ENCODE results near the gene HMCN1.

Gene HMCN1

DNA sequence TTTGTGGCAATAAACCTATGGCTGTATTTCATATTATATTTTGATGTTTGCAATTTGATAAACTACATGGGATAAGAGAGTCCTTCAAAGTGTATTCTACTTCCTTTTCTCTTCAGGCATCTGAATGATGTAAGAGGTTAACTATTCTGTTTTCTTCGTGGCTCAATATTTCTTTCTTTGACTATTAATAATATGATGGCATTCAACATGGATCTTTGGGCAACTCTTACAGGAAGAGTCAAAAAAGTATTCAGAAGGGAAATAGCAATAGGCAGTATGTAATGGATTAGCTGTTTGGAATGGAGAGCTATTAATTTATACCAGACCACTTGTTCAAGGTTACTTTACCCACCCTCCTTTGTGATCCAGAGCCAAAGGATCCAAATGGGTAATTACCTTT is 74.4 kb downstream of the HMCN1 start:
- DNase-seq = no peak

DNA sequence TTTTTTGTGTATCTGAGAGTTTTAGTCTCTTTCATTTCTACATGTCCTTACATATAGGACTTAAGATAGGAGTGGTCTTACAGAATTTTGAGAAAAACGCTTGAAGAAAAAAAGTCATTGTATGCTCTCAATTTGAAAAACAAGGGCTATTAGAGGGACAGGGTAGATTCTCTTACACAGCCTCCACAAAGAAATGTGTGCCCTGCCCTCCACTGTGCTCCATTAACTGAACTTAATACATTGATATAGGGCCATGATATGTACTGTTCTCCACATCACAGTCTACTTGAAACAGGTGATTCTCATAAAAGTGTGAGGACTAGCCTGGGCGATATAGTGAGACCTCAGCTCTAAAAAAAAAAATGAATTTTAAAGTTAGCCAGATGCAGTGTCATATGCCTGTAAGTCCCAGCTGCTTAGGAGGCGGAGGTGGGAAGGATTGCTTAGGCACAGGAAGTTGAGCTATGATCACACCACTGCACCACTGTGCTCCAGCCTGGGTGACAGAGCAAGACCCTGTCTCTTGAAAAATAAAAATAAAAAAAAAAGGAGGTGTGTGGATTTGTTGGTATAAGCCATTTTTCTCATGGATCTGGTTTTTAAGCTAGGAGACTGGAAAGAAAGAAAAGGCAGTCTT is 77.0 kb downstream of the HMCN1 start:
- DNase-seq = no peak

DNA sequence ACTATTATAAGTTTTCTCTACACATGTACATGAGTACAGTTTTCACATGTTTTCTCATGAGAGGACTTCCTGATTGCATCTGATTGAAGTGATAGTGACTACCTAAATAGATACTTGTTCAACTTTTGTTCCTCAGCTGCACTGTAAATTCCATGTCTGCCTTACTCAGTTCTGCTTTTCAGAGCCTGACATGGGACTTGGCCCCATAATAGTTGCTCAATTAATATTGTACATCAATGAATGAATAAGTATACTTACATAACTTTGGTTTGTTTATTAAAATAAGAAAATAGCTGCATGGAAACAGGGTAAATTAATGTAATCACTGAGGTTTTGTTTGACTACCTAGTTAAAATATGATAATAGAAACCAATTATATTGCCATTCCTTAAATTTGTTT is 78.7 kb downstream of the HMCN1 start:
- no peak for DNase-seq

DNA sequence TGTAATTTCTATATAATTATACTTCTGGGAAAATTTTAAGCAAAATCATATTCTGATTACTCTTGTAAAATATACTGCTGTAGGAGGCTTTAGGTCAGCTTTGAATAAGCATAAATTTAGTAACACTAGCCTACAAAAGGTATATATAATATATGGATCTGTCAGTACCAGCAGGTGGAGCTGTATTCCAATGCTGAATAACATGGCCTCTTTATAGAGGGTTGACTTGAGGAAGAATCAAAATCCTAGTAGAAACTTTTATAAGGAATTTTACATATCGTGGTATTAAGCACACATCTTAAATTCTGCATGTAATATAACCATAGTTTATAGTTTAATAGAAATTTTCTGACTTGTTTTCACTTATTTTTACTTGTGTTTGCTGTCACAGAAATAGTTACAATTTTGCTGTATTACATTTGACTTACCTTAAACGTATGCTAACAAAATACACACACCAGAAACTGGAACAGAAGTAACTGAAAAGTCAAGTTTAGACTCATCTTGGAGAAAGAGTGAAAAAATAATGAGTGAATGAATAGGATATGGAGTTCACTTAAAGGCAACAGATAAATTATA is 79.3 kb downstream of the HMCN1 start:
- peak; percentile 1 for DNase-seq

DNA sequence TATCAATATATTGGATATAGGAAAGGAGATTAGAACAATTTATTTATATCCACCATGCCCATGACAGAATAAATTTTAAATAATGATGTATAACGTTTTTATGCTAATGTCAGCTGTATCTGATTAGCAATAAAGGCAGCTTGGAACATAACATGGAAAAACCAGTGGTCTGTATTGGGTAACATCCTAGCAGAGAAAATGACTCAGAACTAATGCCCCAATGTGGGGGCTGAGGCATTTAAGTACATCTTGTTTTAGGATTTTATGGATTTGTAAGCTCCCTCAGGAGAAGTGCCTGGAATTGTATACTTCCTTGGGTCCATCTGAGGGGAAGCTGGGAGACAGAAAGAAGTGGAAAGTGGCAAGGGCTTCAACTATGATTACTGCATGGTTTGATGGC is 82.3 kb downstream of the HMCN1 start:
- no peak for DNase-seq

DNA sequence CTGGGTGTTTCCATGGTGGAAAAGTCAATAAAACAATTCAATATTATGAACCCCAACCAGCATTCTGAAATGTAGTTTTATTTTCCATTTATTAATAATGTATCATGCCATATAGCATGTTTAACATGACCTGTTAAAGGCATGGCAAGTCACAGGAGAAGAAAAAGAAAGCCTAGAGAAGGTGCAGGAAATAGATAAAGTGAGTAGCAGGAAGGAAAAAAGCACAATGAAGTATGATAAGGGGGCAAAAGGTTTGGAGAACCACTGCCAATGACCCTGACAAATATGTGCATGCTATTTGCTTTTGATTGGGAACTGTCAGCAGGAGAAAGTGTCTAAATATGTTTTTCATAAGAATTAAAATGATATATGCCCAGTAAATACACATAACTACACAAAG is 85.6 kb downstream of the HMCN1 start:
- DNase-seq = no peak

DNA sequence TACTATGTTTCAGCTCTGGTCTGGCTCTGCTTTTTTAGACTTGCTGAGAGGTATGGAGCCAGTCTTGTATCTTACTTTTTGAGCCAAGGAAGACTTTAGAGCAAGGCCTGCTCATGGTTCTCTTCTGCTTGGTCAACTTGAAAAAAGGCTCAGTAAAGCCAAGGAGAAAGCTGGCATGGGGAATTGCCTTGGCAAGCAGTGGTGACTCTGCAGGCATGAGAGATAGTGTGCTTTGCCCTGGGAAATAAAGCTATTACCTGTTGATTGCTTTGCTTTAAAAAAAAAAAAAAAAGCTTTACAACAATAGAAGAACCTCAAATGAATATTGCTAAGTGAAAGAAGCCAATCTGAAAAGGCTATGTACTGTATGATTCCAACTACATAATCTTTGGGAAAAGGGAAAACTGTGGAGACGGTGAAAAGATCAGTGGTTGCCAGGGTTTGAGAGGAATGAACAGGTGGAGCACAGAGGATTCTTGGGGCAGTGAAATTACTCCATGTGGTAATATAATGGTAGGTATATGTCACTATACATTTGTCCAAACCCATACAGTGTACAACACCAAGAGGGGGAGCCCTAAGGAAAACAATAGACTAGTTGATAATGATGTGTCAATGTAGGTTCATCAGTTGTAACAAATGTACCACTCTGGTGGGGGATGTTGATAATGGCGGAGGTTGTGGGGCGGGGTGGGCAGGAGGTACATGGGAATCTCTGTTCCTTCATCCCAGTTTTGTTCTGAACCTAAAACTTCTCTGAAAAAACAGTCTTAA is 87.6 kb downstream of the HMCN1 start:
- no peak for DNase-seq

DNA sequence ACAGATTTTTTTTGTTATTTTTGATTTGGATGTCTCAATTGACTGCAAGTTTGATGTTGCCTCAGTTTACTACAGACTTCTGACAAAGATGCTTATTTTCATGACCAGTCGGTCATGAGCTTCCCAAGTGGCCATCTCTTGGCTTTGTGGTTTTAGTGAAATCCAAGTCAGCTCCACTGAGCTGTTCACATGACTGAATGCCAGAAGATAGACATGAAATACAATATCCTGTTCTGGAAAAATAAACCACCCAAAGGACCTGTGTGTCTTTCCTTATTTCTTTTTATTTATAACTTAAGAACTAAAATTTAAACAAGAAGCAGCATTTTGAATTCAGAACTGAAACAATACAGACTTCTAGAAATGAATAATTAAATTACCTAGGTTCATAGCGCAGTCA is 89.3 kb downstream of the HMCN1 start:
- DNase-seq = no peak

DNA sequence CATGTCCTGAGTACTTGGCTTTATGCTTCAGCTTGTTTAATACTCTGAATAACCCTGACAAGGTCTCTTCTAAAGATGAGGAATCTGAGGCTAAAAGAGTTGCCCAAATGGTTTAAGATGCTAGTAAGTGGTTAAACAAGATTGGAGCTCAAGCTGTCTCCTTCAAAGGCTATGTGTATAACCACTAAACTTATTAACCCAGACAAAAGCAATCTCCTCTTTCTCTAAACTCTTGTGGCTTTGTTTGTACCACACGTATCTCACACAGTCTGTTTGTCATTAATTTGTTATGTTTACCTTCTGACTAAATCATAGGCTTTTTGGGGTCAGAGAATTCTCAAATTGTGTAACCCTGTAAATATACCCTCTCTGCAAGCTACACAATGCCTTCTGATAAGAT is 89.9 kb downstream of the HMCN1 start:
- no peak for DNase-seq

DNA sequence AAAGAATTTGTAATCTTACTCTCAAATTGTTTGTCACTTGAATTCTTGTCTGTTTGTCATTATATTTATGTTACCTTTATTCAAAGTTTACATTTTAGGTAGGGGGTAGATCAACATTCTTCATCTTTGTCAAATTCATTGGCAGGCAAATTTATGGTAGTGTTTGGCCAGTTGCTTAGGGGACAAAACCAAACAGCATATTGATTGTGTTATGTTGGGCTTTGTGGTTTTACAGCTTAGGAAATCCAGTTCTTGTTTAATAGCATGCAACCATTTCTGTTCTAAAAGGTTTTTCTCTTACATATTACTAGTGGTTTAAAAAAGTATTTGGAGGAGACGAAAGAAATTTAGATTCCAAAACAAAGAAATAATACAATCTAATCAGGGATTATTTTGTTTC is 91.4 kb downstream of the HMCN1 start:
- DNase-seq = no peak

DNA sequence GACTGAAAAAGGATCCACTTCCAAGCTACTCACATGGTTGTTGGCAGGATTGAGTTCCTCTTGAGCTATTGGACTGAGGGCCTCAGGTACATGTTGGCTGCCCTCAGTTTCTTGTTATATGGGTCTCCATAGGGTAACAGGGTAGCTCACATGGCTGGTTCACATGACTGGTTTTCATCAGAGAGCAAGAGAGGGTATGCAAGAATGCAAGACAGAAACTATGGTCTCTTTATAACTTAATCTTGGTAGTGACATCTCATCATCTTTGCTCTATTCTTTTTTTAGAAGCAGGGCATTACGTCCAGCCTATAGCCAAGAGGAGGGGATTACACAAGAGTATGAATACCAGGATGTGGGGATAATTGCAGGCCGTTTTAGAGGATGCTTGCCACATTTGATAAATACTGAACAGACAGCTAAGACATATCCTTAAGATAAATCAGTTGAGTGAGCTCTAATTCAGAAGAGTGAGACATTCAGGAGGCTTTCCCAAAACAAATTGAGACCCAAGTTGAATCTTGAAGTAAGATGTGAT is 100.2 kb downstream of the HMCN1 start:
- DNase-seq = no peak

DNA sequence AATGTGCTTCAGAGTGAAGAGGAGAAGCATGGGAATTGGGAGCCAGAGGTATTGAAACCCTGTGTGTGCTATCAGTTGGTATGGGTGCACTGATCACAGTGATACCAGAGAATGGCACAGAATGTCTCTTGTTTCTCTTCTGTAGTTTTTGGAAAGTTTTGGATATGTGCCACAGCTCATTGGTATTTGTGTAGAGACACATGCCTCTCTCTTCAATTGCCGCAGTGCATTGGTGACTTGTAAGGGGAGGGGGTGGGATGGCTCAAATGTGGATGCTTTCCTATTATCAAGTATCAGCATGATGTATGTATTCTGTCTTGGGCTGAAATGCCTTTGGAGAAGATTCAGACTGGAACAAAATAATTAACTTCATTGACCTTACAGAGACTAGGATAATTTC is 101.0 kb downstream of the HMCN1 start:
- no peak for DNase-seq

DNA sequence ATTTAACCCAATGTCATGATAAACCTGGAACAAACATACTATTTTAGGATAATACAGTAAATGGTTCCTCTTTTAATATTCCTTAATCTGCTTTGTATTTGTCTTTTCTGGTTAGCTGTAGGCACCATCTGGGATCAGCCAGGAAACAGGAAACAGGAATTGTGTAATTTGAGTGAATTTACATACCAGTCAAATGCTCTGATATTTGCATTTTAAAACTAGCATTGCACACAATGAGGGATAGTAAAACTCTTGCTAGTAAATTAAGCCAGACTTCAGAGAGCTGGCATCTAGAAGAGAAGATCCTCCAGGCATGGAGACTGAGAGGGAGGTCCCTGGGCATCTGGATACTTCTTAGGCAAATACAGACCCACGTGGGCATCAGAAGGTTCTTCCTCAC is 103.5 kb downstream of the HMCN1 start:
- DNase-seq = no peak

DNA sequence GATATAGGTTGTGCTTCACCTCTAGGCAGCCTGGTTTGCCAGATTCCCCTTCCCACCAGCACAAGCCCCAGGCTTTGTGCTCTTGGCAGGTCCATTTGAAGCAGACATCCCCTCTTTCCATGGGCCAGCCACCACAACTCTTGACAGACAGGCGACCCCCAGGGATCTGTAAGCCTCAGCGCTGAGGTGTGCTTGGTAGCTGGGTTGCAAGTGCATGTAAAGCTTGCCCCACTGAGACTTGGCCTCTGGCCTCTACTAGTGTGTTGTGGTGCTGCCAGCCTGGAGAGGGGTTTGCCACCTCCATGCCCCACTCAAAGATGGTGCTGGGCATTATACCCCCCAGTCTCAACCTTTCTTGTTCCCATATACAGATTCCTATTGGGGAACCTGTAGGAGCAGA is 103.9 kb downstream of the HMCN1 start:
- DNase-seq = no peak

DNA sequence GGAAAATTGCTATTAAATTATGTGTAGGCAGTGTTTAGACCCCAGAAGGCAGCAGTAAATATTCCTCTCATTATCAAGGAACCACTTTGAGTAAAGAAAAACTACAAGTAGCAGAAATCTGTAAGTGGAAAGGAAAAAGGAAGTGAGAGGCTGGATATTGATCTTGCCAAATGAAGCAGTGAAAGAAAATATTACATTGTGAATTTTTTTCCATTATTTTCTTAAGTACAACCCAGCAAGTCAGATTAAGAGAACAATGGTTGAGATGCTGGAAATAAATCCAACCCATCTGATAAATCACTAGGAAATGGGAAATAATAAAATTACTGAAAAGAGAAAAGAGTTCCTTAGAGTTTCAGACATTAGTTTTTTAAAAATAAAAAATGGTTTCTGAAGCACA is 106.7 kb downstream of the HMCN1 start:
- DNase-seq = no peak

DNA sequence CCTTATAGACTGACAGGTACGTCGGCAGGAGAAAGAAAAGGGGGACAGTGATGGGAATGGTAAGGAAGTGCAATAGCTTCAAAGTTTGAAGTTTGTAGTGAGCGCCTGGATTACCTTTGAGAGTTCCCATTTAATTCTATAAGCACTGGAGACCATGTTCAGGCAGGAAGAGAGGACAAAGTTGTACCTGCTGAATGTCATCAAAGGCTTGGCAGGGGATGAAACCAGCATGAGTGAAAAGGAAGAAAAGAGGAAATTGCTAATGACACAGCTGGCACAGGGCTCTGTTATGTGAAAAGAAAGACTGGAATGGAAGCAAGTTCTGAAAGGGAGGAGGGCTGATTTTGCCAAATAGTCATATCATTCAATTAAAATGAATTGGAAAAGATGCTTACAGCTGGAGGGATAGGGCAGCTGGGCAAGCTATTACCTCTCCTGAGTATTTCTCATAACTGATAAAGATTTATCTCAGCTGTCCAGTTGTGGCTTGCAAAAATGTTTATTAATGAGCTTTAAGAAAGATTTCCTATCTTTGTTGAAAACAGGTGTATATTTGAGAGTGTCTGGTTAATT is 109.2 kb downstream of the HMCN1 start:
- no peak for DNase-seq

DNA sequence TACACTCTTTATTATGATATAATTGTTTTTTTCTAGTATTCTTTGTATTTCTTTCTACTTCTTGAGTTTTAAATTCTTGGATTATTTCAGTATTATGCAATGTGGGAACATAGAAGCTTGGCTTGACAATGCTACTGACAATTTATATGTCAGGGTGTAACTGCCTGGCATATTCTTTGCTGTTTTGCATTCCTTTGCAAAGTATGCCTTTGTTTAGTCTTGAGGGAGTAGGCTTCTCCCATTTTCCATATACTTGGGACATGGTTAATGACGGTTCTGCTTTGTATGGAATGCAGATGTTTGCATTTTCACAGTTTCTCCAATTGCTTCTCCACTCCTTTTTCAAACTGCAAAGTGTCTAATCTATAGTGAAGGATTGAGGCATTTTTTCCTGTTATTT is 109.8 kb downstream of the HMCN1 start:
- no peak for DNase-seq

DNA sequence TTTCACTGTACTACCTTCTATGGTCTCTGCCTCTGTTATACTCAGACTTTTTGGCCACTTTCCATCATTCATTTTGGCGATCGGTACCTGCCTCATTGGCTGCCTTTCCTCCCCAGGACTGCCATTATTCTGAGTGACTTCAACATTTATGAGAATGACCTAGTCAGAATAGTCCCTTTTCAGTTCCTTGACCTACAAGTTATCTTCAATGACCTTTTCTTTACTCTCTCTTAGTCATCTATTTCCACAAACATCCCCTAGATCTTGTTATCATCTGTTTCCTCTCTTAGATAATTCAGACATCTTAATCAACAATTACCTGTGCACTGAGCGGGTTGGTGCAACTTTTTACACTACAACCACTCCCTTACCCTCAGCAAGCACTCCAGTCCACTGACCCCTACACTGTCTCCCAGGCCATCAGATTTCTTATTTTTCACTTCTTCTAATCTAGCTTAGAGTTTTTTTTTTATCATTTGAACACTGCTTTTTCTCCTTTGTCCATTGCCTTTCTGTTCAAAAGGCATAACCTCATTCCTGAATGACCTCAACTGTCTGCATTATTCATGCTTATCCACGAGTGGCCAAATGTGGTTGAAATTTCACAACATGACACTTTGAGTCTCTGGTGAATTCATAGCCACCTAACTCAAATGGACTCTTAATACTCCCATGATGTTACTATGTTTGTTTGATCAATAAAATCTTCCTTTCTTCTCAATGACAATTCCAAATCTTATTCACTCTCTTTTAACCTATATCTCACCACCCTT is 112.7 kb downstream of the HMCN1 start:
- DNase-seq = no peak

DNA sequence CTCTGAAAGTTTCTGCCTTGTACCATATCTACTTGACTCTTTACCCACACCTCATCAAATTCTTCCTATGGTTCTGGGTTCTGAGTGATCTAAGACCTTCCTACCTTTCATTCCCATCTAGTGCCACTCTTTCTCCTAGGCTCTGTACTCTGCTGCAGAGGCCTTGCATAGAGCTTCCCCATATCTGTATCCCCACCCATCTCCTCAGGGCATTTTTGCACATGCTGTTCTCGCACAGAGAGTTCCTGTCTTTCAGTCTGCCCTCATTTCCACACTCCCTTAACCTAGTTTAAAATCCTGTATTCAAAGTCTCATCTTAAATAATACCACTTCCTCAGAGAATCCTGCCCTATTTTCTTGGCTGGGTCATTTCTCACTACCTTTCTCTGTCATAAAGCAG is 114.8 kb downstream of the HMCN1 start:
- no peak for DNase-seq

DNA sequence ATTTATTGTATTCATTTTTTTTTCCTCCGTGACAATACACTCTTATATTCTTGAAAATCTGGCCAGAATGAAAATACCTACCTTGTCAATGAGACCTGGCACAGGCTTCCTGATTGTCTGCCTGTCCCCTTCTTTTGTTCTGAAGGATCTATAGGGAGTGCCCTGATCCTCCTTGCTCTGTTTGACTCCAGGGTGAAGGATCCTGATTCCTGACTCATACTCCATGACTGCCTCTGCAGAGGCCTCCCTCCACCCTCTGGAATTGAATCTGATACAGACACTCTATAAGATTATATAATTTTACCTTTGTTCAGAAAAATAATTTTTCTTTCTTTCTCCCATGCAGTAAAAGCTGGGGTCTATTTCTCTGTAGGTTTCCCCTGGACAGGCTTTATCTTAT is 116.2 kb downstream of the HMCN1 start:
- no peak for DNase-seq

DNA sequence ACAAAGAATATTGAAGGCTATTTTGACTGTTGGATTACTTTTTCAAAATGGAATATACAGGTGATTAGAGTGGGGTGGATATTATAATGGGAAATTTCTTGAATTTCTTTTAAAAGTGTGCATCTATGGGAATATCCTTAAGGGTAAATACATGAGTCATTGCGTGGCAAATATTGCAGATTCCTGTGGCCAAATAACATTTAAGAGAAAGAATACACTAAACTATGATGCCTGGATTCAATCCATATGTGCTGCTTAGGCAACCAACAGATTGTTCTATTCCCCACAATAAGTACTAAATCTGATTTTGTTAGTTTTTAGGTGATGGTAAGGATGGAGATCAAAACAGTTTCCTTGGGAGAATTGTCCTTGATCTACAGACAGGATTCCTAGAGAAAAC is 119.5 kb downstream of the HMCN1 start:
- no peak for DNase-seq

DNA sequence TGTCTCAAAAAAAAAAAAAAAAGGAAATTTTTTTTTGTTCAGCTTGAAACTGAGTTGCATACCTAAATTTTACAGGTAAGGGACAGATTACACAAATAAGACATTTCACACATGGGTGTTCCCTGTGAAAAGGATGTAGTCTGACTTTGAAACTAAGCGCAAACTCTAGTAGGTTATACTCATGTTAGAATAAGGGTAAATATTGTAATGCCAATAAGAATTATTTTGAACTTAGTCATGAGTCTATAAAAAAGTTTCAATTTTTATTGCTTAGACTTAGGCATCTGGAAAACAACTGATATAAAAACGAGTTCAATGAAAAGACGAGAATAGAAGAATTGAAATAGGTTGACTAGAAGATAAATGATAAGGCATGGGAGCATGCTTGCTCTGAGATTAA is 122.3 kb downstream of the HMCN1 start:
- DNase-seq = no peak

DNA sequence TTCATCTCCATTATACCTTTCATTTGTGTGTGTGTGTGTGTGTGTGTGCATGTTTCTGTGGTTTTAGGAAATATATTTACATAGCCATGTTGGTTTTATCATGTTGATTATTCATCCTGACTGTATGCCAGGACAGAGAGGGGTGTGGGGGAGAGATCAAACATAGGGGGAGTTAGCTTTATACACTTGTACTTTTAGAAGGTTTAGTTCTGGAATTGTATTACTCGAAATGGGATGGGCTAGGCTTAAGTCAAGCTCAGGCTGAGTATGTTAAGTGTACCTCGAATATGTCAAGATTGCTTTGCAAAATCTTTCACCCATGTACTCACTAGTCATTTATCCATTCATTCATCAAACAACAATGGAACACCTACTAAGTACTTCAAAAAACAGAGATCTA is 123.3 kb downstream of the HMCN1 start:
- DNase-seq = no peak

Measured in GDM1 (cell line).